HepG2 (cell line): ENCODE results near the gene AGAP1. TPM values are rescaled to one million over a fixed set of nuclear protein-coding genes. Genes with fewer than 3 reads are reported as not detected.
A peak's percentile ranks its signal among the peaks of the same experiment; 100 is the strongest.

Experiments used
- CAMTA2 ChIP-seq: sonication (generic); formaldehyde crosslinking; IDR thresholded peaks from 2 replicates; pipeline ENCODE4 v1.4.0; 2020; ENCODE audit warnings: mild to moderate bottlenecking, missing genetic modification reagents, borderline replicate concordance
- KLF13 ChIP-seq: sonication (generic); formaldehyde crosslinking; IDR thresholded peaks from 2 replicates; pipeline ENCODE4 v1.4.0; 2020; ENCODE audit warnings: mild to moderate bottlenecking, missing genetic modification reagents
- NFKB2 ChIP-seq: sonication (generic); formaldehyde crosslinking; IDR thresholded peaks from 2 replicates; pipeline ENCODE4 v1.4.0; 2020; ENCODE audit warnings: missing genetic modification reagents, borderline replicate concordance
- THYN1 ChIP-seq: sonication (generic); formaldehyde crosslinking; IDR thresholded peaks from 2 replicates; pipeline ENCODE4 v1.8.1; 2023; ENCODE audit warnings: low read depth, mild to moderate bottlenecking, moderate library complexity, missing genetic modification reagents, borderline replicate concordance
- XRCC5 ChIP-seq: fragments of 200-400 bp; formaldehyde crosslinking; optimal IDR thresholded peaks from 2 replicates; pipeline ENCODE3; 2017; ENCODE audit warnings: mild to moderate bottlenecking, low read length
- polyA plus RNA-seq, 8 experiments: library from polyadenylated mRNA; depleted of rRNA in 3 of 8; stranded (reverse) in 7 of 8; unstranded in 1 of 8; fragments of >200 nt; fragmentation: Illumina TruSeq in 4 of 8; extraction: Trizol in 4 of 8; gene quantifications; 2 replicates each; pipeline versions ENCODE4 v1.2.1 to v1.2.3, GENCODE V29; 2011 to 2016; ENCODE audit warnings: low read depth in 4 of 8, missing spikeins in 1 of 8, mixed read lengths in 1 of 8; ENCODE audit not compliant: insufficient read depth in 1 of 8
- total RNA-seq, 5 experiments: library from RNA; depleted of rRNA; stranded (reverse); fragments of >200 nt; fragmentation: Illumina TruSeq; extraction: Trizol; gene quantifications; 2 replicates each; pipeline ENCODE4 v1.2.3, GENCODE V29; 2016; ENCODE audit warnings: low read depth in 1 of 5
- TF ChIP-seq, protein P1 (sequence below): sonication (generic); formaldehyde crosslinking; IDR thresholded peaks from 2 replicates; pipeline ENCODE4 v1.5.1; 2020; ENCODE audit warnings: mild to moderate bottlenecking, missing genetic modification reagents, moderate library complexity
- TF ChIP-seq, protein P2 (sequence below), 2 experiments: sonication (generic) in 1 of 2; formaldehyde crosslinking in 1 of 2; IDR thresholded peaks; 2 replicates each; pipeline versions ENCODE4 v1.4.0 to v1.6.1; 2018 to 2020; ENCODE audit warnings: missing genetic modification reagents in 2 of 2, borderline replicate concordance in 1 of 2, low read depth in 1 of 2, mild to moderate bottlenecking in 1 of 2, missing biosample characterization in 1 of 2
- TF ChIP-seq, protein P3 (sequence below): sonication (generic); formaldehyde crosslinking; IDR thresholded peaks from 2 replicates; pipeline ENCODE4 v1.4.0; 2020; ENCODE audit warnings: mild to moderate bottlenecking, missing genetic modification reagents
- TF ChIP-seq, protein P4 (sequence below): sonication (generic); formaldehyde crosslinking; IDR thresholded peaks from 2 replicates; pipeline ENCODE4 v1.5.0; 2020; ENCODE audit warnings: mild to moderate bottlenecking, missing genetic modification reagents
- TF ChIP-seq, protein P5 (sequence below): sonication (generic); formaldehyde crosslinking; IDR thresholded peaks from 2 replicates; pipeline ENCODE4 v1.5.0; 2020; ENCODE audit warnings: mild to moderate bottlenecking, missing genetic modification reagents, borderline replicate concordance

The AGAP1 gene
- total and polyA plus RNA-seq, 2 of the 13 experiments (the other 11 are each of a cell fraction or from before 2014, with no cell fraction given), result 21.2 to 32.7 TPM

DNA sequence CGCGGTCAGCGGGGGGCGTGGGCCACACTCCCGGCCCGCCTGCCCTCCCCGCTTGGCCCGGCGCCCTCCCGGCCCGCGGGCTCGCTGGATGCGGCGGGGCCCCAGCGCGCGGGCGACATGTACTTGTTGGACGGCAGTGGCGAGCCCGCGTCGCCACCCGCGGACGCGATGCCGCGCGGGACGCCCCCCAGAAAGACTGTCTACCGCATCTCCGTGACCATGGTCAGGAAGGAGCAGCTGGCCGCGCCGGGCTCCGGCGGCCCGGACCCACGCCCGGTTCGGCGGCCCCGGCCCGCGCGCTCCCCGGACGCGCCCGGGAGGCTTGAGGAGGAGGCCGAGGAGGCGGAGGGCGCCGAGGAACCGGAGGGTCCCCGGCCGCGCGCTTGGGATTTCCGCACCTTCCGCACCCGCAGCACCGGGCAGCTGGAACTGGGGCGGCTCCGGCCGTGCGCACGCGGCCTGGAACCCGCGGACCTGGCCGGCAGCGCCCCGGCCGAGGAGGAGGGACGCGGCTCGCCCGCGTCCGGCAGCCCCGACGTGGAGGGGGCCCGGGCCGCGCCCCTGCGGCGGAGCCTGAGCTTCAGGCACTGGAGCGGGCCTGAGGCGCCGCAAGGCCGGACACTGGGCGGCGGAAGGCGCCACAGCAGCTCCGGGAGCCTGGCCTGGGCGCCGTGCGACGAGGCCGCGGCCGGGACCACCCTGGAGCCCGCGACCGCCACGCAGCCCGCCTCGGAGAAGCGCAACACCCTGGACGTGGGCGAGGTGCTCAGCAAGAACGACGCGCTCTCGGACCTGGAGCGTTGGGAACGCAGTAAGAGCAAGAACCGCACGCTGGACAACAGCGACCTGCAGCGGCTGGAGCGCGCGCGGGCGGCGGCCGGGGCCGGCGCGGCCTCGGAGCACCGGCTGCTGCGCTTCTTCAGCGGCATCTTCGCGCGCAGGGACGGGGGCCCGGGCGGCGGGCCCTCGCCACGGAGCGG is 176.4 kb downstream of the AGAP1 start (continued):
- TF ChIP-seq, protein P1, sequence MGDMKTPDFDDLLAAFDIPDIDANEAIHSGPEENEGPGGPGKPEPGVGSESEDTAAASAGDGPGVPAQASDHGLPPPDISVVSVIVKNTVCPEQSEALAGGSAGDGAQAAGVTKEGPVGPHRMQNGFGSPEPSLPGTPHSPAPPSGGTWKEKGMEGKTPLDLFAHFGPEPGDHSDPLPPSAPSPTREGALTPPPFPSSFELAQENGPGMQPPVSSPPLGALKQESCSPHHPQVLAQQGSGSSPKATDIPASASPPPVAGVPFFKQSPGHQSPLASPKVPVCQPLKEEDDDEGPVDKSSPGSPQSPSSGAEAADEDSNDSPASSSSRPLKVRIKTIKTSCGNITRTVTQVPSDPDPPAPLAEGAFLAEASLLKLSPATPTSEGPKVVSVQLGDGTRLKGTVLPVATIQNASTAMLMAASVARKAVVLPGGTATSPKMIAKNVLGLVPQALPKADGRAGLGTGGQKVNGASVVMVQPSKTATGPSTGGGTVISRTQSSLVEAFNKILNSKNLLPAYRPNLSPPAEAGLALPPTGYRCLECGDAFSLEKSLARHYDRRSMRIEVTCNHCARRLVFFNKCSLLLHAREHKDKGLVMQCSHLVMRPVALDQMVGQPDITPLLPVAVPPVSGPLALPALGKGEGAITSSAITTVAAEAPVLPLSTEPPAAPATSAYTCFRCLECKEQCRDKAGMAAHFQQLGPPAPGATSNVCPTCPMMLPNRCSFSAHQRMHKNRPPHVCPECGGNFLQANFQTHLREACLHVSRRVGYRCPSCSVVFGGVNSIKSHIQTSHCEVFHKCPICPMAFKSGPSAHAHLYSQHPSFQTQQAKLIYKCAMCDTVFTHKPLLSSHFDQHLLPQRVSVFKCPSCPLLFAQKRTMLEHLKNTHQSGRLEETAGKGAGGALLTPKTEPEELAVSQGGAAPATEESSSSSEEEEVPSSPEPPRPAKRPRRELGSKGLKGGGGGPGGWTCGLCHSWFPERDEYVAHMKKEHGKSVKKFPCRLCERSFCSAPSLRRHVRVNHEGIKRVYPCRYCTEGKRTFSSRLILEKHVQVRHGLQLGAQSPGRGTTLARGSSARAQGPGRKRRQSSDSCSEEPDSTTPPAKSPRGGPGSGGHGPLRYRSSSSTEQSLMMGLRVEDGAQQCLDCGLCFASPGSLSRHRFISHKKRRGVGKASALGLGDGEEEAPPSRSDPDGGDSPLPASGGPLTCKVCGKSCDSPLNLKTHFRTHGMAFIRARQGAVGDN (CRISPR knock-in tag), result peak; percentile 19; the same call in 1 of the 2 replicates
- TF ChIP-seq NFKB2 (CRISPR knock-in tag), result no peak
- TF ChIP-seq KLF13 (CRISPR knock-in tag), result no peak
- TF ChIP-seq, protein P2, sequence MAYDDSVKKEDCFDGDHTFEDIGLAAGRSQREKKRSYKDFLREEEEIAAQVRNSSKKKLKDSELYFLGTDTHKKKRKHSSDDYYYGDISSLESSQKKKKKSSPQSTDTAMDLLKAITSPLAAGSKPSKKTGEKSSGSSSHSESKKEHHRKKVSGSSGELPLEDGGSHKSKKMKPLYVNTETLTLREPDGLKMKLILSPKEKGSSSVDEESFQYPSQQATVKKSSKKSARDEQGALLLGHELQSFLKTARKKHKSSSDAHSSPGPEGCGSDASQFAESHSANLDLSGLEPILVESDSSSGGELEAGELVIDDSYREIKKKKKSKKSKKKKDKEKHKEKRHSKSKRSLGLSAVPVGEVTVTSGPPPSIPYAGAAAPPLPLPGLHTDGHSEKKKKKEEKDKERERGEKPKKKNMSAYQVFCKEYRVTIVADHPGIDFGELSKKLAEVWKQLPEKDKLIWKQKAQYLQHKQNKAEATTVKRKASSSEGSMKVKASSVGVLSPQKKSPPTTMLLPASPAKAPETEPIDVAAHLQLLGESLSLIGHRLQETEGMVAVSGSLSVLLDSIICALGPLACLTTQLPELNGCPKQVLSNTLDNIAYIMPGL (CRISPR knock-in tag; IDR thresholded peaks at IDR 0.05; ENCODE audit: borderline replicate concordance in 1 of 2, low read depth in 1 of 2), result peak in 1 of 2 experiments; percentile 30; a peak in 1 of 4 replicates
- no peak for TF ChIP-seq THYN1 (CRISPR knock-in tag)
- TF ChIP-seq XRCC5, result peak; percentile 18
- TF ChIP-seq, protein P3, sequence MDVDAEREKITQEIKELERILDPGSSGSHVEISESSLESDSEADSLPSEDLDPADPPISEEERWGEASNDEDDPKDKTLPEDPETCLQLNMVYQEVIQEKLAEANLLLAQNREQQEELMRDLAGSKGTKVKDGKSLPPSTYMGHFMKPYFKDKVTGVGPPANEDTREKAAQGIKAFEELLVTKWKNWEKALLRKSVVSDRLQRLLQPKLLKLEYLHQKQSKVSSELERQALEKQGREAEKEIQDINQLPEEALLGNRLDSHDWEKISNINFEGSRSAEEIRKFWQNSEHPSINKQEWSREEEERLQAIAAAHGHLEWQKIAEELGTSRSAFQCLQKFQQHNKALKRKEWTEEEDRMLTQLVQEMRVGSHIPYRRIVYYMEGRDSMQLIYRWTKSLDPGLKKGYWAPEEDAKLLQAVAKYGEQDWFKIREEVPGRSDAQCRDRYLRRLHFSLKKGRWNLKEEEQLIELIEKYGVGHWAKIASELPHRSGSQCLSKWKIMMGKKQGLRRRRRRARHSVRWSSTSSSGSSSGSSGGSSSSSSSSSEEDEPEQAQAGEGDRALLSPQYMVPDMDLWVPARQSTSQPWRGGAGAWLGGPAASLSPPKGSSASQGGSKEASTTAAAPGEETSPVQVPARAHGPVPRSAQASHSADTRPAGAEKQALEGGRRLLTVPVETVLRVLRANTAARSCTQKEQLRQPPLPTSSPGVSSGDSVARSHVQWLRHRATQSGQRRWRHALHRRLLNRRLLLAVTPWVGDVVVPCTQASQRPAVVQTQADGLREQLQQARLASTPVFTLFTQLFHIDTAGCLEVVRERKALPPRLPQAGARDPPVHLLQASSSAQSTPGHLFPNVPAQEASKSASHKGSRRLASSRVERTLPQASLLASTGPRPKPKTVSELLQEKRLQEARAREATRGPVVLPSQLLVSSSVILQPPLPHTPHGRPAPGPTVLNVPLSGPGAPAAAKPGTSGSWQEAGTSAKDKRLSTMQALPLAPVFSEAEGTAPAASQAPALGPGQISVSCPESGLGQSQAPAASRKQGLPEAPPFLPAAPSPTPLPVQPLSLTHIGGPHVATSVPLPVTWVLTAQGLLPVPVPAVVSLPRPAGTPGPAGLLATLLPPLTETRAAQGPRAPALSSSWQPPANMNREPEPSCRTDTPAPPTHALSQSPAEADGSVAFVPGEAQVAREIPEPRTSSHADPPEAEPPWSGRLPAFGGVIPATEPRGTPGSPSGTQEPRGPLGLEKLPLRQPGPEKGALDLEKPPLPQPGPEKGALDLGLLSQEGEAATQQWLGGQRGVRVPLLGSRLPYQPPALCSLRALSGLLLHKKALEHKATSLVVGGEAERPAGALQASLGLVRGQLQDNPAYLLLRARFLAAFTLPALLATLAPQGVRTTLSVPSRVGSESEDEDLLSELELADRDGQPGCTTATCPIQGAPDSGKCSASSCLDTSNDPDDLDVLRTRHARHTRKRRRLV (CRISPR knock-in tag), result no peak
- TF ChIP-seq CAMTA2 (CRISPR knock-in tag), result no peak
- TF ChIP-seq, protein P4, sequence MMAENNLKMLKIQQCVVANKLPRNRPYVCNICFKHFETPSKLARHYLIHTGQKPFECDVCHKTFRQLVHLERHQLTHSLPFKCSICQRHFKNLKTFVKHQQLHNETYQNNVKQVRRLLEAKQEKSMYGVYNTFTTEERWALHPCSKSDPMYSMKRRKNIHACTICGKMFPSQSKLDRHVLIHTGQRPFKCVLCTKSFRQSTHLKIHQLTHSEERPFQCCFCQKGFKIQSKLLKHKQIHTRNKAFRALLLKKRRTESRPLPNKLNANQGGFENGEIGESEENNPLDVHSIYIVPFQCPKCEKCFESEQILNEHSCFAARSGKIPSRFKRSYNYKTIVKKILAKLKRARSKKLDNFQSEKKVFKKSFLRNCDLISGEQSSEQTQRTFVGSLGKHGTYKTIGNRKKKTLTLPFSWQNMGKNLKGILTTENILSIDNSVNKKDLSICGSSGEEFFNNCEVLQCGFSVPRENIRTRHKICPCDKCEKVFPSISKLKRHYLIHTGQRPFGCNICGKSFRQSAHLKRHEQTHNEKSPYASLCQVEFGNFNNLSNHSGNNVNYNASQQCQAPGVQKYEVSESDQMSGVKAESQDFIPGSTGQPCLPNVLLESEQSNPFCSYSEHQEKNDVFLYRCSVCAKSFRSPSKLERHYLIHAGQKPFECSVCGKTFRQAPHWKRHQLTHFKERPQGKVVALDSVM, result peak; percentile 41
- TF ChIP-seq, protein P5, sequence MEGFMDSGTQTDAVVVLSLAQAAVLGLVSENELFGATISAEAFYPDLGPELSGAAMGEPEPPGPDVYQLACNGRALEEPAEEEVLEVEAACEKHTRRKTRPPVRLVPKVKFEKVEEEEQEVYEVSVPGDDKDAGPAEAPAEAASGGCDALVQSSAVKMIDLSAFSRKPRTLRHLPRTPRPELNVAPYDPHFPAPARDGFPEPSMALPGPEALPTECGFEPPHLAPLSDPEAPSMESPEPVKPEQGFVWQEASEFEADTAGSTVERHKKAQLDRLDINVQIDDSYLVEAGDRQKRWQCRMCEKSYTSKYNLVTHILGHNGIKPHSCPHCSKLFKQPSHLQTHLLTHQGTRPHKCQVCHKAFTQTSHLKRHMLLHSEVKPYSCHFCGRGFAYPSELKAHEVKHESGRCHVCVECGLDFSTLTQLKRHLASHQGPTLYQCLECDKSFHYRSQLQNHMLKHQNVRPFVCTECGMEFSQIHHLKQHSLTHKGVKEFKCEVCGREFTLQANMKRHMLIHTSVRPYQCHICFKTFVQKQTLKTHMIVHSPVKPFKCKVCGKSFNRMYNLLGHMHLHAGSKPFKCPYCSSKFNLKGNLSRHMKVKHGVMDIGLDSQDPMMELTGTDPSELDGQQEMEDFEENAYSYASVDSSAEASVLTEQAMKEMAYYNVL, result no peak
